HCT116 (cell line): ENCODE results near the gene MBD3L2B. TPM values are rescaled to one million over a fixed set of nuclear protein-coding genes. Genes with fewer than 3 reads are reported as not detected.
"Not testable (repeated sequence)": the region's sequence is repeated elsewhere in the genome, so short reads cannot be mapped to it uniquely, and the experiment has no call there.

Source experiments
- ATAC-seq: fragments of 200-7000 bp; cut with Tn5 transposase; 2 replicates; pipeline ENCODE4 v1.9.1; 2020; ENCODE audit warnings: mild to moderate bottlenecking, moderate library complexity
- BruUV-seq: library from RNA; stranded (reverse); fragments of 400-500 nt; replicated peaks from 2 replicates; lab custom pipeline; 2021; lab: Mats Ljungman, UMichigan
- CTCF ChIA-PET: fragments of 300-600 bp; sonication (Branson Sonifier 250); formaldehyde crosslinking; loops from one replicate; lab custom pipeline; 2021; ENCODE audit warnings: antibody characterized with exemption; lab: Charles Lee
- POLR2A ChIA-PET: fragments of 300-600, 350-600 bp; sonication (Branson Sonifier 250); formaldehyde crosslinking; loops from one replicate; lab custom pipeline; 2021; ENCODE audit warnings: antibody characterized with exemption; lab: Charles Lee
- RAD21 ChIA-PET, 2 experiments: fragments of 300-600 bp; sonication (Branson Sonifier 250); formaldehyde crosslinking; loops; one replicate each; lab custom pipeline; 2023; ENCODE audit warnings: low total read pairs in 2 of 2; ENCODE audit not compliant: uncharacterized antibody in 2 of 2, unreplicated experiment in 2 of 2, low non-redundant PET in 1 of 2; lab: Charles Lee
- DNase-seq: peaks from one replicate; pipeline ENCODE4 v3.0.0-alpha.2; 2010; ENCODE audit warnings: low read depth, low spot score
- H2AFZ ChIP-seq: fragments of 200-600 bp; shearing (Covaris generic), sonication (generic); 2 replicates; pipeline ENCODE4 v1.6.1; 2017; ENCODE audit warnings: low read depth, mixed run types, mixed read lengths, antibody characterized with exemption, low read length; ENCODE audit not compliant: poor library complexity, severe bottlenecking
- H3K27ac ChIP-seq: 2 replicates; pipeline ENCODE4 v1.5.1; 2012; ENCODE audit warnings: low read depth, low read length
- H3K27me3 ChIP-seq: fragments of 200-600 bp; sonication (generic); 2 replicates; pipeline ENCODE4 v1.6.1; 2016; ENCODE audit warnings: mixed run types, low read length, mixed read lengths; ENCODE audit not compliant: insufficient read depth
- H3K36me3 ChIP-seq, 2 experiments: fragments of 200-500 bp in 1 of 2; fragments of 200-600 bp in 1 of 2; sonication (Bioruptor generic) in 1 of 2; sonication (generic) in 1 of 2; 2 replicates each; pipeline versions ENCODE4 v1.5.1 to v1.6.1; 2014 to 2016; ENCODE audit warnings: low read length in 2 of 2, inconsistent platforms in 1 of 2, mixed read lengths in 1 of 2, mixed run types in 1 of 2; ENCODE audit not compliant: insufficient read depth in 2 of 2, control insufficient read depth in 1 of 2
- H3K4me1 ChIP-seq, 2 experiments: fragments of 200-600 bp in 1 of 2; sonication (generic) in 1 of 2; 2 replicates each; pipeline versions ENCODE4 v1.5.1 to v1.6.1; 2012 to 2017; ENCODE audit warnings: low read length in 2 of 2, inconsistent platforms in 1 of 2, mild to moderate bottlenecking in 1 of 2, mixed read lengths in 1 of 2, mixed run types in 1 of 2, moderate library complexity in 1 of 2; ENCODE audit not compliant: insufficient read depth in 2 of 2, control insufficient read depth in 1 of 2
- H3K4me2 ChIP-seq: fragments of 200-600 bp; sonication (generic); 2 replicates; pipeline ENCODE4 v1.6.1; 2017; ENCODE audit warnings: mixed run types, low read length, mixed read lengths
- H3K4me3 ChIP-seq, 2 experiments: fragments of 200-600 bp in 1 of 2; sonication (generic) in 1 of 2; replicated peaks in 1 of 2; 2 replicates each; pipeline ENCODE4 v1.5.1; 2011 to 2016; ENCODE audit warnings: low read length in 2 of 2, control low read depth in 1 of 2, low read depth in 1 of 2, mild to moderate bottlenecking in 1 of 2, mixed read lengths in 1 of 2, mixed run types in 1 of 2
- H3K79me2 ChIP-seq: fragments of 200-600 bp; sonication (generic); 2 replicates; pipeline ENCODE4 v1.6.1; 2017; ENCODE audit warnings: mild to moderate bottlenecking, mixed run types, low read length, moderate library complexity, mixed read lengths; ENCODE audit not compliant: insufficient read depth
- H3K9ac ChIP-seq: fragments of 200-600 bp; sonication (generic); 2 replicates; pipeline ENCODE4 v1.6.1; 2016; ENCODE audit warnings: low read length, mixed read lengths
- H3K9me2 ChIP-seq: fragments of 200-600 bp; sonication (generic), shearing (Covaris generic); 2 replicates; pipeline ENCODE4 v1.6.1; 2017; ENCODE audit warnings: mixed run types, mild to moderate bottlenecking, moderate library complexity; ENCODE audit not compliant: insufficient read depth
- H3K9me3 ChIP-seq, 2 experiments: fragments of 200-500 bp in 1 of 2; fragments of 200-600 bp in 1 of 2; sonication (Bioruptor generic) in 1 of 2; sonication (generic) in 1 of 2; 2 replicates each; pipeline ENCODE4 v1.6.1; 2014 to 2017; ENCODE audit warnings: low read length in 2 of 2, mixed read lengths in 2 of 2, inconsistent platforms in 1 of 2, low read depth in 1 of 2, mild to moderate bottlenecking in 1 of 2, mixed run types in 1 of 2, moderate library complexity in 1 of 2; ENCODE audit not compliant: control insufficient read depth in 1 of 2, insufficient read depth in 1 of 2
- H4K20me1 ChIP-seq: fragments of 200-600 bp; sonication (generic), shearing (Covaris generic); 2 replicates; pipeline ENCODE4 v1.6.1; 2017; ENCODE audit warnings: mixed run types, mild to moderate bottlenecking, moderate library complexity; ENCODE audit not compliant: insufficient read depth
- CTCF ChIP-seq, 3 experiments: fragments of 200-600 bp in 1 of 3; sonication (generic) in 1 of 3; IDR thresholded peaks in 2 of 3; conservative IDR thresholded peaks in 1 of 3; 2 replicates each; pipeline ENCODE4 v1.5.1; 2012 to 2017; ENCODE audit warnings: low read depth in 2 of 3, low read length in 2 of 3, antibody characterized with exemption in 1 of 3, borderline replicate concordance in 1 of 3, control low read depth in 1 of 3, mild to moderate bottlenecking in 1 of 3, mixed read lengths in 1 of 3, mixed run types in 1 of 3, moderate library complexity in 1 of 3; ENCODE audit not compliant: insufficient read depth in 1 of 3
- RAD21 ChIP-seq: IDR thresholded peaks from 2 replicates; pipeline ENCODE4 v1.6.1; 2012; ENCODE audit warnings: low read depth, mild to moderate bottlenecking
- SP1 ChIP-seq: IDR thresholded peaks from 2 replicates; pipeline ENCODE4 v1.6.1; 2012; ENCODE audit warnings: low read depth
- ZNF274 ChIP-seq: fragments of 200-500 bp; sonication (Bioruptor generic); IDR thresholded peaks from 2 replicates; pipeline ENCODE4 v1.6.1; 2014; ENCODE audit warnings: mild to moderate bottlenecking, low read depth, low read length, inconsistent platforms
- intact Hi-C: fragments of 100-400 bp; cut with micrococcal nuclease; formaldehyde crosslinking; loops from 2 replicates; pipeline ENCODE4 v1.10.0; 2022
- total RNA-seq: library from RNA; stranded (reverse); gene quantifications from one replicate; pipeline ENCODE4 v1.2.1, GENCODE V29; 2021; ENCODE audit not compliant: unreplicated experiment

MBD3L2B gene
- total RNA-seq, 1 experiment from 2014 or later: not detected

- ChIA-PET POLR2A (no interaction called here), CTCF (no interaction called here), RAD21 (no interaction called here)
- H4K20me1 ChIP-seq: no peaks in the 10 kb centered on the region
- TF ChIP-seq SP1 (no peak), ZNF274 (no peak)
- DNase-seq: no peak
- H3K27me3 ChIP-seq: no peaks in the 10 kb centered on the region
- peaks cover 10 to 11% of the 10 kb centered on the region in 2 experiments for H3K36me3 ChIP-seq
- H3K4me2 ChIP-seq: no peak overlapping the region
- peaks cover 18% of the 10 kb centered on the region for H3K79me2 ChIP-seq
- peaks cover 8 to 11% of the 10 kb centered on the region in 2 experiments; a peak in 3 of 4 replicates for H3K4me1 ChIP-seq
- H3K9me2 ChIP-seq: no peaks in the 10 kb centered on the region
- no peak overlapping the region for H3K4me3 ChIP-seq
- intact Hi-C loops: no loop called here
- no peak overlapping the region for H3K27ac ChIP-seq
- no peaks in the 10 kb centered on the region for H3K9me3 ChIP-seq
- ATAC-seq: no peak
- BruUV-seq: no TSS peak
- H3K9ac ChIP-seq: no peak overlapping the region
- H2AFZ ChIP-seq: no peak overlapping the region
Observed at GRCh38 chr19:7067716-7068115, 46.5 kb upstream of the MBD3L2B start.

GRCh38 chr19:7067122-7067521 is 45.9 kb upstream of the MBD3L2B start:
- intact Hi-C loops, CTCF ChIA-PET, POLR2A ChIA-PET, H4K20me1 ChIP-seq, H3K36me3 ChIP-seq, H3K9ac ChIP-seq, H3K4me2 ChIP-seq, H3K27ac ChIP-seq, H3K4me3 ChIP-seq, DNase-seq, H3K9me2 ChIP-seq, ATAC-seq, BruUV-seq, H2AFZ ChIP-seq, RAD21 ChIA-PET, H3K27me3 ChIP-seq, H3K9me3 ChIP-seq: not testable (repeated sequence)
- Histone ChIP-seq H3K79me2 (peaks cover 18% of the 10 kb centered on the region), H3K4me1 (peaks cover 8 to 11% of the 10 kb centered on the region in 2 experiments; a peak in 3 of 4 replicates)
- TF ChIP-seq CTCF (IDR thresholded peaks at IDR 0.05 in 2 of 3, conservative IDR thresholded peaks at IDR 0.05 in 1 of 3; ENCODE audit: borderline replicate concordance in 1 of 3, insufficient read depth in 1 of 3, low read depth in 2 of 3, low read length in 2 of 3): peak in 2 of 3 experiments; percentile 36 to 43; a peak in 4 of 6 replicates
- peak; percentile 18; the same call in 1 of the 2 replicates for TF ChIP-seq RAD21
